Measurements from ENCODE around the gene ADGRD2.

The ADGRD2 gene

DNA sequence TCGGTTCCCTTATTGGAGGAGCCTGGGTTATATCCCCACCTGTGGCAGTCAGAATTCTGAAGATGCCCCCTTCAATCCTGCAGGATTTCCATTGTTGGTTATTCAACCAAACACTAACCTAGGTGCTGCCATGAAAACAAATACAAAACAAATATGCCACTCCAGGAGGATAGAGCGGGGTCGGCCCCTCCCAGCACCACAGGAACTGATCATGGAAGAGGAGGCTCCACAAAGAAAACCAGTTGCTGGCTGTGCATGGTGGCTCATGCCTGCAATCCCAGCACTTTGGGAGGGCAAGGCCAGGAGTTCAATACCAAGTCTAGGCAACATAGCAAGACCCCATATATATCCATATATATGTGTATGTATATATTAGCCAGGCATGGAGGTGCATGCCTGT, 13.2 kb upstream of the ADGRD2 start:
- no peak for DNase-seq

GRCh38 chr9:124438091-124438490, 12.2 kb upstream of the ADGRD2 start:
- no peak for DNase-seq

- DNase-seq: no peak
Measured at GRCh38 chr9:124439086-124439485, 11.2 kb upstream of the ADGRD2 start.

DNA sequence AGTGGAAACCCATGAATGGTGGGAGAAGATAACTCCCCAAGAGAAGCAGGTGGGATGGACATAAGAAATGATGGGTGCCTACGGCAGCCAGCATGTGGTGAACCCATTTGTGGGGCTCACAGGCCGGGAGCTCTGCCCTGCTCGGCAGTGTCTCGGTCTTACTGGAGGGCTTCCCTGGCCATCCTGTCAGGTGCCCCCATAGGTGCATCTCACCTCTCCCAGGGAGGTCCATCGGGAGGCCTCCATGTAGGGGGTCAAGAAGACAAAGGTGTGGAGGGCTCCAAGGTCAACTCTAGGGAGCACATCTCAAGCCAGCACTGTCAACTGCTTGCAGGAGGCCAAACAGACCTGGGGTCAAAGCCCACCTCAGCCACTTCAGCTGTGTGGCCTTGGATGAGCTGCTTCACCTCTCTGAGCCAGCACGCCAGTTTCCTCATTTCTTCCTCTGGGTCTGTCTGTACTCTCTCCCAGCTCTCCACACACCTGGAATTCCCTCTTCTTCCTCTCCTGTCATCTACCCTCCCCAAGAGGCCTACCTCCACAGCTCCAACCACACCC, 10.5 kb upstream of the ADGRD2 start:
- no peak for DNase-seq

- no peak for DNase-seq
Measured at GRCh38 chr9:124440786-124441185, 9.5 kb upstream of the ADGRD2 start.

DNA sequence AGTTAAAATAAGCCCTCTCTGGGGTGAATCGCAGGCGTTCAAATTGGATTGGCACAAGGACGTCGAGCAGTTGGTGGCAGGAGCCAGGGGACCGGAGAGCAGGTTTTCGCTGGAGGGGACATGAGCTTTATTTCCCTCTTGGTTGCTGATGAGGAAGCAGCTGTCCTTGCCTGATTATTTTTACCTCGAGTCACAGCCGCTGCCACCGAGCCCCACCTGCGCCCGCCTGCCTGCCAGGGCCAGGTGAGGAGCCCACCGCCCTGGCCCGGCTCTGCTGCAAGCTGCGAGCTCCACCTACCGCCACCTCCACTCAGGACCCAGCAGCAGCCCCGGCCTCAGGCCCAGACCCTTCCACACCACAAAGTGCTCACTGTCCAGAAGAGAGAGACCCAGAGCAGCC, 9.0 kb upstream of the ADGRD2 start:
- DNase-seq: no peak

DNA sequence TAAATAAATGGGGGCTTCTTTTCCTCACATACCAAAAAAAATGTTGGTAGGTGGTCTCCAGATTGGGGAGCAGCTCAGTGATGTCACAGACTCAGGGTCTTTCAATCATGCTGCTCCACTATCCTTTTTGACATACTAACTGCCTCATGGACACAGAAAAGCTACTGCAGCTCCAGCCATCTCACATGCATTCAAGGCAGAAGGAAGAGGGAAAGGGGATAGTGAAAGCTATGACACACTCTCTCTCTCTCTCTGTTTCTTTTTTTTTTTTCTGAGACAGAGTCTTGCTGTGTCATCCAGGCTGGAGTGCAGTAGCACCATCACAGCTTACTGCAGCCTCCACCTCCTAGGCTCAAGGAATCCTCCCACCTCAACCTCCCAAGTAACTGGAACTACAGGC, 7.9 kb upstream of the ADGRD2 start:
- no peak for DNase-seq

DNA sequence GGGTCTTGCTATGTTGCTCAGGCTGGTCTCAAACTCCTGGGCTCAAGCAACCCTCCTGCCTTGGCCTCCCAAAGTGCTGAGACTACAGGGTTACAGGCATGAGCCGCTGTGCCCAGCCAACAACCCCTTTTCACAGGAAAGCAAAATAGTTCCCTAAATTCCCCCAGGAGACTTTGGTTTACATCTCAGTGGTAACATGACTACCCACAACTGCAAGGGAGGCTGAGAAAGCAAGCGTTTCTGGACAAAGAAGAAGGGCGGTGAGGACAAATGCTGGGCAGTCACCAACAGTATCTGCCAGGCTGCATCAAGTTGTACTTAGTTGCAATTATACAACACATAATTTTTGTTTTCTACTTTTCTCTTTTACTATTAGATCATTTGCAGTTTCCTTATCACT, 7.4 kb upstream of the ADGRD2 start:
- DNase-seq: no peak

DNA sequence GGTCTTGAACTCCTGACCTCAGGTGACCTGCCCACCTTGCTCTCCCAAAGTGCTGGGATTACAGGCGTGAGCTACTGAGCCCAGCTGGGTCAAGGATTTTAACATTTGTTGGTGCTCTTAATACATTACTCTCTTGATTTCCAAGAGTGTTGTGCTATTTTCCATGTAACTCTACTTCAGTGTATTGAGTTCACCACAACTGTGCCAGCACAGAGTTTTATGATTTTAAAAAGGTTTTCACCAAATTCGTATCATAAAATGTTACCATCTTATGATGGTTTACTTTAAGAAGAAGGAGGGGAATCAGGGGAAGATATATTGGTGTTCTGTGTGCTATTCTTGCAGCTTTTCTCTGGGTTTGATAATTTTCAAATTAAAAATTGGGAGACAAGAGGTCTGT, 6.6 kb upstream of the ADGRD2 start:
- DNase-seq: no peak

DNA sequence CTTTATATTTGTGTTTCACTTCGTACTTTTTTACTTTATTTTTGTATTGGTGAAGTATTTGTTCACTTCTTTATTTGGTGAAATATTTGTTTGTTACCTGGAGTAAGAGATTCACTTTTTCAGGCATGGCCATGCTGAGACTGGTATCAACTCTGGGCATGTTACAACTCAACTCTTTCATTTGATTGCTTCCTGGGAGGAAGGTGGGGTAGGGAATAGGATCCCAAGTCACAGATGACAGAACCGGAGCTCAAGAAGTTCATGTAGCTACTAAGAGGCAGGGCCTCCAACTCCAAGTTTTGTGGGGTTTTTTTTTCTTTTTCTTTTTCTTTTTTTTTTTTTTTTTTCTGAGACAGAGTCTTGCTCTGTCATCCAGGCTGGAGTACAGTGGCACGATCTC, 6.1 kb upstream of the ADGRD2 start:
- DNase-seq: no peak

GRCh38 chr9:124447297-124447661, 3.0 kb upstream of the ADGRD2 start:
- no peak for DNase-seq

GRCh38 chr9:124448019-124448418, 2.2 kb upstream of the ADGRD2 start:
- no peak for DNase-seq

GRCh38 chr9:124449381-124450151, 685 bp upstream of the ADGRD2 start:
- DNase-seq: no peak

DNA sequence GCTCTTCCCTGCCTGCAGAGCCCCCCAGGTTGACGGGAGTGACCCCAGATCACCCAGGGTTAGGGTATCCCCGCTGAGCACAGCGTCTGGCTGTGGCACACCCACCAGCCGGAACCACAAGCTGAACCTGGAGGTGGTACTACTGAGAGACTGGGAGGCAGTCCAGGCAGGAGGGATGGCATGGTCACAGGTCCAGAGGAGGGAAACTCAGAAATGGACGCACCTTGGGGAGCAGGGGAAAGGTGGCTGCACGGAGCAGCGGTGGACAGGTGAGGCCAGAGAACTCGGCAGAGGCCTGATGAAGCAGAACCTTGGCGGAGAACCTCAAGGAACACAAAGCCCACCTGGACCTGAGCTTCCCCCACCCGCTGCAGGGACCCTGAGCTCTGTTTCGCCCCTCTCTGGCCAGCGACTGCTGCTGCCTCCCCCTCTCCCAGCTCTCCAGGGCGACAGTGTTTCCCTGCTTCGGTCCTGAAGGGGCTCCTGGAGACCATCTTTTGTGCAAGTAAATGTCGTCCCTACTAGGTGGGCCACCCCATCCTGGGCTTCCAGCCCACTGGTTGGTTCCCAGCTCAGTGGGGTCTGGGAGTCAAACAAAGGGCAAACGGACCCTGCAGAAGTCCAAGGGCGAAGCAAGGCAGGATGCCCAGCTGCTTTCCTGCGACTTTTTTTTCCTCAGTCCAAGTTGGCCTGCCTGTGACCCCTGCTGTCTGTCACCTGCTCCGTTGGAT, 845 bp downstream of the ADGRD2 start:
- no peak for DNase-seq

DNA sequence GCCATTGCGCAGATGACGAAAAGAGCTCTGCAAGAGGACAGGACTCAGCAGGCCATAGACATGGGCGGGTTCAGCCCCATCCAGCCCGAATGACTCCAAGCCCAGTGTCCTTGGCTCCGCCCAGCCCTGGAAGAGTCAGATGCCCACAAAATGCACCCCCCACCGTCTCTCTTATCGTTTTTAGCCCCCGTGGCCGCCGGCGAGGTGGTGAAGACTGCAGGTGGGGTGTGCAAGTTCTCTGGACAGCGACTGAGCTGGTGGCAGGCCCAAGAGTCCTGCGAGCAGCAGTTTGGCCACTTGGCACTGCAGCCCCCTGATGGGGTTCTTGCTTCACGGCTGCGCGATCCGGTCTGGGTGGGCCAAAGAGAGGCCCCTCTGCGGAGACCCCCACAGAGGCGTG, 2.1 kb downstream of the ADGRD2 start:
- DNase-seq: no peak

- DNase-seq: no peak
Measured at GRCh38 chr9:124452841-124453585, 2.8 kb downstream of the ADGRD2 start.

- no peak for DNase-seq
Measured at GRCh38 chr9:124453586-124454191, 3.4 kb downstream of the ADGRD2 start.

DNA sequence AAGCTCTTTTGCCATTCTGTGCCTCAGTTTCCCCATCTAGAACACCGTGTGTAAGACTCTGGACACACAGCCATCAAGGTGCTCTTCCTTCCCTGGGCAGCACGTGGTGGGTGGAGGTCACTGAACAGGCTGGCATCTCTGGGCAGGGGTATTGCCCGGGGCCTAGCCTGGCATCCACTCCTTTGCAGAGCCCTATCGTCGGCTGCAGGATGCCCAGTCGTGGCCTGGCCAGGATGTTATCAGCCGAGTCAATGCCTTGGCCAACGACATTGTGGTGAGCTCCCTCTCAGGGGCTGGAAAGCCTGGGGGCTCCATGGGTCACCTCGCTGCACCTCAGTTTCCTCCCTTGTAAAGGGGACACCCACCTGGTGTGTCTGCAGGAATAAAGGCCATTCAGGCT, 4.0 kb downstream of the ADGRD2 start:
- no peak for DNase-seq

DNA sequence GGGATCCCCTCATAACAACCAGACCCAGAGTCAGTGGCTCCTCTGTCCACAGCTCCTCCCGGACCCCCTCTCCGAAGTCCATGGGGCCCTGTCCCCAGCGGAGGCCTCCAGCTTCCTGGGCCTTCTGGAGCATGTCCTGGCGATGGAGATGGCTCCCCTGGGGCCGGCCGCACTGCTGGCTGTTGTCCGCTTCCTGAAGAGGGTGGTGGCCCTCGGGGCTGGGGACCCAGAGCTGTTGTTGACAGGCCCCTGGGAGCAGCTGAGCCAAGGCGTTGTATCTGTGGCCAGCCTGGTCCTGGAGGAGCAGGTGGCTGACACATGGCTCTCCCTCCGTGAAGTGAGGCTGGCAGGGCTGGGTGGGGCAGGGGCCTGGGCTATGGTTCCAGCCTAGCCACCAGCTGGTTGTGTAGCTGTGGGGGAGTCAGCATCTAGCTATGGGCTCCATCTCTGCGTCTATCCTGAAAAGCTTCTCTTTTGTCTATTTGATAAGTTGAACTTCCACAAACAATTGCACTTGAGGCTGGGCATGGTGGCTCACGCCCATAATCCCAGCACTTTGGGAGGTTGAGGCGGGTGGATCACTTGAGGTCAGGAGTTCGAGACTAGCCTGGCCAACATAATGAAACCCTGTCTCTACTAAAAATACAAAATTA, 4.7 kb downstream of the ADGRD2 start:
- DNase-seq: no peak

DNA sequence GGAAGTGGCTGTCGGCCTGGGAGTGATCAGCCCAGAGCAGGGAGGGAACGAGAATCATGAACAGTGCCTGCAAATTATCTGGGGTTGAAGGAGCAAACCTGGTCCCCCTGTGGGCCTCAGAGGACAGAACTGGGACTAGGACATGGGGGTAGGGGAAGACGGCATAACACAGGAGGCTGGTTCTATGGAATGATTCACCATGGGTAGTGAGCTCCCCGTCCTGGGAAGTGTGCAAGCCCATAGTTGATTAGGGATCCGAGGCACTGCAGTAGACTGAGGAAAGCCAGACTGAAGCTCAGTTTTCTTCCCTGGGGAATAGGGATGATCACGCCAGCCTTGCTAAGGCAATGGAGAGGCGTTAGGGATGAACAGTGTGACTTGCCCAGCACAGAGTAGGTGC, 5.6 kb downstream of the ADGRD2 start:
- DNase-seq: no peak

GRCh38 chr9:124456341-124457078, 6.3 kb downstream of the ADGRD2 start:
- no peak for DNase-seq

All from NCI-H2227 treated with DMSO at 0.1 percent for 48 hours (cell line).